ENCODE data around the gene RPTOR.

Gene RPTOR

GRCh38 chr17:80956321-80957190 is 411.9 kb downstream of the RPTOR start:
- peaks cover 0 to 28% (median 16%) of the 10 kb centered on the region in 5 donors for H3K36me3 ChIP-seq (ENCODE audit: control insufficient read depth in 5 of 5, insufficient read depth in 5 of 5, low read length in 5 of 5)
- no peaks in the 10 kb centered on the region for H3K9me3 ChIP-seq (ENCODE audit: control insufficient read depth in 5 of 5, low read length in 5 of 5)
- H3K4me3 ChIP-seq (ENCODE audit: low read depth in 1 of 5, low read length in 5 of 5), result no peak overlapping the region
- peaks cover 7 to 33% (median 22%) of the 10 kb centered on the region in 5 donors for H3K4me1 ChIP-seq (ENCODE audit: control insufficient read depth in 5 of 5, insufficient read depth in 5 of 5, low read length in 5 of 5)
- H3K27me3 ChIP-seq (ENCODE audit: control insufficient read depth in 5 of 5, insufficient read depth in 4 of 5, low read length in 5 of 5), result no peaks in the 10 kb centered on the region
- H3K27ac ChIP-seq (ENCODE audit: low read depth, low read length), result no peak overlapping the region
- no peak overlapping the region for H3K9ac ChIP-seq (ENCODE audit: low read length in 5 of 5)

GRCh38 chr17:80957461-80957941 is 412.9 kb downstream of the RPTOR start:
- H3K9ac ChIP-seq (ENCODE audit: low read length in 5 of 5), result no peak overlapping the region
- no peak overlapping the region for H3K27ac ChIP-seq (ENCODE audit: low read depth, low read length)
- H3K36me3 ChIP-seq (ENCODE audit: control insufficient read depth in 5 of 5, insufficient read depth in 5 of 5, low read length in 5 of 5), result peaks cover 0 to 23% (median 9%) of the 10 kb centered on the region in 5 donors
- no peaks in the 10 kb centered on the region for H3K9me3 ChIP-seq (ENCODE audit: control insufficient read depth in 5 of 5, low read length in 5 of 5)
- H3K4me3 ChIP-seq (ENCODE audit: low read depth in 1 of 5, low read length in 5 of 5), result no peak overlapping the region
- H3K4me1 ChIP-seq (ENCODE audit: control insufficient read depth in 5 of 5, insufficient read depth in 5 of 5, low read length in 5 of 5), result peaks cover 7 to 33% (median 22%) of the 10 kb centered on the region in 5 donors
- H3K27me3 ChIP-seq (ENCODE audit: control insufficient read depth in 5 of 5, insufficient read depth in 4 of 5, low read length in 5 of 5), result no peaks in the 10 kb centered on the region

GRCh38 chr17:80959330-80960036 is 414.8 kb downstream of the RPTOR start:
- H3K9me3 ChIP-seq (ENCODE audit: control insufficient read depth in 5 of 5, low read length in 5 of 5), result no peaks in the 10 kb centered on the region
- H3K4me3 ChIP-seq (ENCODE audit: low read depth in 1 of 5, low read length in 5 of 5), result peak overlapping the region in 1 of 5 donors; percentile 16
- peak overlapping the region; percentile 65 for H3K27ac ChIP-seq (ENCODE audit: low read depth, low read length)
- H3K27me3 ChIP-seq (ENCODE audit: control insufficient read depth in 5 of 5, insufficient read depth in 4 of 5, low read length in 5 of 5), result no peaks in the 10 kb centered on the region
- H3K36me3 ChIP-seq (ENCODE audit: control insufficient read depth in 5 of 5, insufficient read depth in 5 of 5, low read length in 5 of 5), result peaks cover 0 to 29% (median 15%) of the 10 kb centered on the region in 5 donors
- H3K4me1 ChIP-seq (ENCODE audit: control insufficient read depth in 5 of 5, insufficient read depth in 5 of 5, low read length in 5 of 5), result peaks cover 7 to 33% (median 22%) of the 10 kb centered on the region in 5 donors
- H3K9ac ChIP-seq (ENCODE audit: low read length in 5 of 5), result peak overlapping the region in 2 of 5 donors; percentile 35 to 64

GRCh38 chr17:80960037-80960796 is 415.6 kb downstream of the RPTOR start:
- no peaks in the 10 kb centered on the region for H3K9me3 ChIP-seq (ENCODE audit: control insufficient read depth in 5 of 5, low read length in 5 of 5)
- peak overlapping the region in 1 of 5 donors; percentile 64 for H3K9ac ChIP-seq (ENCODE audit: low read length in 5 of 5)
- H3K4me1 ChIP-seq (ENCODE audit: control insufficient read depth in 5 of 5, insufficient read depth in 5 of 5, low read length in 5 of 5), result peaks cover 7 to 33% (median 22%) of the 10 kb centered on the region in 5 donors
- peak overlapping the region in 1 of 5 donors; percentile 16 for H3K4me3 ChIP-seq (ENCODE audit: low read depth in 1 of 5, low read length in 5 of 5)
- H3K27ac ChIP-seq (ENCODE audit: low read depth, low read length), result peak overlapping the region; percentile 65
- H3K36me3 ChIP-seq (ENCODE audit: control insufficient read depth in 5 of 5, insufficient read depth in 5 of 5, low read length in 5 of 5), result peaks cover 0 to 31% (median 20%) of the 10 kb centered on the region in 5 donors
- H3K27me3 ChIP-seq (ENCODE audit: control insufficient read depth in 5 of 5, insufficient read depth in 4 of 5, low read length in 5 of 5), result no peaks in the 10 kb centered on the region

- Histone ChIP-seq H3K9me3 (ENCODE audit: control insufficient read depth in 5 of 5, low read length in 5 of 5) (no peaks in the 10 kb centered on the region), H3K4me1 (ENCODE audit: control insufficient read depth in 5 of 5, insufficient read depth in 5 of 5, low read length in 5 of 5) (peaks cover 7 to 29% (median 20%) of the 10 kb centered on the region in 5 donors), H3K9ac (ENCODE audit: low read length in 5 of 5) (no peak overlapping the region), H3K4me3 (ENCODE audit: low read depth in 1 of 5, low read length in 5 of 5) (no peak overlapping the region), H3K36me3 (ENCODE audit: control insufficient read depth in 5 of 5, insufficient read depth in 5 of 5, low read length in 5 of 5) (peaks cover 0 to 33% (median 25%) of the 10 kb centered on the region in 5 donors), H3K27ac (ENCODE audit: low read depth, low read length) (no peak overlapping the region), H3K27me3 (ENCODE audit: control insufficient read depth in 5 of 5, insufficient read depth in 4 of 5, low read length in 5 of 5) (no peaks in the 10 kb centered on the region)
These were observed 416.3 kb downstream of the RPTOR start for GRCh38 chr17:80960797-80961452.

- Histone ChIP-seq H3K4me1 (ENCODE audit: control insufficient read depth in 5 of 5, insufficient read depth in 5 of 5, low read length in 5 of 5) (peaks cover 7 to 23% (median 20%) of the 10 kb centered on the region in 5 donors), H3K9me3 (ENCODE audit: control insufficient read depth in 5 of 5, low read length in 5 of 5) (no peaks in the 10 kb centered on the region), H3K27me3 (ENCODE audit: control insufficient read depth in 5 of 5, insufficient read depth in 4 of 5, low read length in 5 of 5) (no peaks in the 10 kb centered on the region), H3K27ac (ENCODE audit: low read depth, low read length) (no peak overlapping the region), H3K4me3 (ENCODE audit: low read depth in 1 of 5, low read length in 5 of 5) (no peak overlapping the region), H3K36me3 (ENCODE audit: control insufficient read depth in 5 of 5, insufficient read depth in 5 of 5, low read length in 5 of 5) (peaks cover 0 to 33% (median 25%) of the 10 kb centered on the region in 5 donors), H3K9ac (ENCODE audit: low read length in 5 of 5) (no peak overlapping the region)
These were observed 417.1 kb downstream of the RPTOR start for GRCh38 chr17:80961541-80962330.

- peaks cover 7 to 23% (median 20%) of the 10 kb centered on the region in 5 donors for H3K4me1 ChIP-seq (ENCODE audit: control insufficient read depth in 5 of 5, insufficient read depth in 5 of 5, low read length in 5 of 5)
- peaks cover 0 to 31% (median 25%) of the 10 kb centered on the region in 5 donors for H3K36me3 ChIP-seq (ENCODE audit: control insufficient read depth in 5 of 5, insufficient read depth in 5 of 5, low read length in 5 of 5)
- no peak overlapping the region for H3K4me3 ChIP-seq (ENCODE audit: low read depth in 1 of 5, low read length in 5 of 5)
- H3K9ac ChIP-seq (ENCODE audit: low read length in 5 of 5), result no peak overlapping the region
- H3K9me3 ChIP-seq (ENCODE audit: control insufficient read depth in 5 of 5, low read length in 5 of 5), result no peaks in the 10 kb centered on the region
- H3K27ac ChIP-seq (ENCODE audit: low read depth, low read length), result no peak overlapping the region
- H3K27me3 ChIP-seq (ENCODE audit: control insufficient read depth in 5 of 5, insufficient read depth in 4 of 5, low read length in 5 of 5), result no peaks in the 10 kb centered on the region
These were observed 418.0 kb downstream of the RPTOR start for GRCh38 chr17:80962356-80963329.

GRCh38 chr17:80963812-80964543 is 419.3 kb downstream of the RPTOR start:
- Histone ChIP-seq H3K4me1 (ENCODE audit: control insufficient read depth in 5 of 5, insufficient read depth in 5 of 5, low read length in 5 of 5) (peaks cover 14 to 28% (median 27%) of the 10 kb centered on the region in 5 donors), H3K9me3 (ENCODE audit: control insufficient read depth in 5 of 5, low read length in 5 of 5) (no peaks in the 10 kb centered on the region), H3K27ac (ENCODE audit: low read depth, low read length) (no peak overlapping the region), H3K9ac (ENCODE audit: low read length in 5 of 5) (no peak overlapping the region), H3K36me3 (ENCODE audit: control insufficient read depth in 5 of 5, insufficient read depth in 5 of 5, low read length in 5 of 5) (peaks cover 0 to 30% (median 25%) of the 10 kb centered on the region in 5 donors), H3K27me3 (ENCODE audit: control insufficient read depth in 5 of 5, insufficient read depth in 4 of 5, low read length in 5 of 5) (no peaks in the 10 kb centered on the region), H3K4me3 (ENCODE audit: low read depth in 1 of 5, low read length in 5 of 5) (no peak overlapping the region)

Measured in subcutaneous abdominal adipose tissue (tissue), 5 donors.